ENCODE results near the gene RFPL1.
A peak's percentile ranks its signal among the peaks of the same experiment; 100 is the strongest.
"Not testable (repeated sequence)": the region's sequence is repeated elsewhere in the genome, so short reads cannot be mapped to it uniquely, and the experiment has no call there.

Gene RFPL1

DNA sequence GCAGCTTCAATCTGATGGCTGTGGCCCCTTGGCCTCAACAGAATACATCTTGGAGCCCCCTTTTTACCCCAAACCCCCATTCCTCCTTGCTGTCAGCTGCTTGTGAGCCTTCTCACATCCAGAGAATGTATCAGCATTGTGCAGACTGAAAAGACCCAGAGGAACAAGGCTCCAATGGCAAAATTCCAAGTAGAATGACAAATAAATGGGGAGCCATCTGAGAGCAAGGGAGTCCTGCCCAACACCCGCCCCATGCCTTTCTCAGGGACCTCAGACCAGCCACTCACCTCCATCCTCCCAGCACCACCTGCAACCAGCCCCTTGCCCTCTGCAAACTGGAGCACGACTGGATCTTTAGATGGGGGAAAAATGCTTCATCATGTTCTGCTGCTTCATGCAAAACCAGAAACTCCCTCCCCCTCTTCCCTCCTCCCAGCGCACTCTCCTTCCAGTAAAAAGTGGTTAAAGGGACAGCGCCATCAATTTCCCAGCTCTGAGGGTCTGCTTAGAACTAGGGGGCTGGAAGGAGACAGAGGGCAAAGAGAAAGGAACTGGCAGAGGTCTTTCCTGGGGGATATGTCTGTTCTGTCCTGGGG is 39.4 kb downstream of the RFPL1 start:
- no peak for DNase-seq (ENCODE audit: extremely low read depth in 1 of 2, low read depth in 1 of 2)

DNA sequence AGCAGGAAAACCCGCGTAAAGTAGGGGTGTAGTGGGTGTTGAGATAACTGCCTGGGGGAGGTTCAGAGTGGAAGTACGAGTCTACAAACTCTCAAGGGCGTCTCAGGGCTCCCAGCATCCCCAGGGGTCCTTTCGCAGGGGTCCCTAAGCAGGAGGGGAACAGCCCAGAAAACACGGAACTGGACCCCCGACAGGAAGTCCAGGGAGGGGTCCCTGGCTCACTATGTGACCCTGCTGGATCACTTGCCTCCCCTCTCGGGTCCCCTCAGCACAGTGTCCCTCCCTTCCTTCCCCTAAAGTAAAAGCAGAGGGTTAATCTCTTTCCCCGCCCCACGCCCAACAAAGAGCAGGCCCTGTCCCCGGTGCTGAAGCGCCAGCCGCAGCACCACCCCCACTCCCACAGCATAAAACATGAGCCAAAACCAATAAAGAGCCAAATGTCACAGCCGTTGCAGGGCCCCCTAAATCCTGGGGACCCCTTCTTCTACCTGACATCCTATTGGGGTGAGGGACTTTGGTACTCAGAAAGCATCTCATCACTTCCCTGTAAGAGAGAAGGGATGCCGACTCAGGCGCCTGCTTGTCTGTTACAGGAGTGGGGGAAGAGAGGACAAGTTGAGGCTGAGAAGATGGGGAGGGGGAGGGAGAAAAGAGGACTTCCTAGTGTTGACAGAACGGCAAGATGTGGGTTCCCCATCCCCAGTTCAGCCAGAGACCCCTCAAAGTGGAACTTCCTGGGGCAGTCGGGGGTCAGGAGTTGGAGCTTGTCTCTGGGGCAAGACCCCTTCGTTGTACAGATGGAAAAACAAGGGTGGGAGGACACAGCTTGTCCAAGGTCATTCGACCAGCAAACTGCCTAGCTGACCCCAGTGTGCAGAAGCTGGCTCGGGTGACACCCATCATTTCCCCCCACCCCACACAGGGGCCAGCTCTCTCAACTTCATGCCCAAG is 40.2 kb downstream of the RFPL1 start:
- DNase-seq (ENCODE audit: extremely low read depth in 1 of 2, low read depth in 1 of 2), result no peak

DNA sequence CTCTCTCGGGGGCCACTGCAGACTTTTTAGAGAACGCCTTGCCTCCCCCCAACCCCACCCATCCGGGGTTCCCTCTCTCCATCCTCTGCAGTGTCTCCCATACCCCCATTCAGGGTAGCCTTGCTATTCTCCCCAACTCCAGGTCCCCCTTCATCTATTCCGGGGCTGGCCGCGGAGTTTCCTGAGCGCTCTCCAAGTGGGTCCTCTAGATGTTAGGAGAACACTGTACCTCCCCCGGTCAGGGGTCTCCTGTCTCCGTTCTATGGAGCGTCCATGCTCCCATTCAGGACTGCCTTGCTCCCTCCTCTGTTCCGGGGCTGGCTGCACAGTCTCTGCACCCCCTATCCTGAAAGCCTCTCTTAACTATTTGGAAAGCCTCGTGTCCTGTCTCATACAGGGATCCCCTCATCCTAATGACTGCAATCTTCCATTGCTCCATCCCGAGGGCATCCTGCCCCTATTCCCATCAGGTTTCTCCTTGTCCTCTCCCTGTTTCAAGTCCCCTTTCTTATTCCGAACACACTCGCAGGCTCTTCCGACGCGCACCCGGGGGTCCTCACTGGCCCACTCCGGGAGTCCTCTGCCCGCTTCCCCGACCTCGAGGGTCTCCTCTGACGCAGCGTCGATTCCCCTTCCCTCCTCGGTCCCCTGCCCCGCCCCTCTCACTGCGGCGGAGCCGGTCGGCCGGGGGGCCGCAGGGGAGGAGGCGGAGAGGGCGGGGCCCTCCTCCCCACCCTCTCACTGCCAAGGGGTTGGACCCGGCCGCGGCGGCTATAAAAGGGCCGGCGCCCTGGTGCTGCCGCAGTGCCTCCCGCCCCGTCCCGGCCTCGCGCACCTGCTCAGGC is 41.3 kb downstream of the RFPL1 start, which contains the start of gene NEFH:
TSS of gene NEFH (plus strand) at position 802 of the 845 bp plus-strand sequence. CDS start 45 bp downstream, outside the sequence.
- no peak for DNase-seq (ENCODE audit: extremely low read depth in 1 of 2, low read depth in 1 of 2)

DNA sequence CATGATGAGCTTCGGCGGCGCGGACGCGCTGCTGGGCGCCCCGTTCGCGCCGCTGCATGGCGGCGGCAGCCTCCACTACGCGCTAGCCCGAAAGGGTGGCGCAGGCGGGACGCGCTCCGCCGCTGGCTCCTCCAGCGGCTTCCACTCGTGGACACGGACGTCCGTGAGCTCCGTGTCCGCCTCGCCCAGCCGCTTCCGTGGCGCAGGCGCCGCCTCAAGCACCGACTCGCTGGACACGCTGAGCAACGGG is 41.8 kb downstream of the RFPL1 start:
- no peak for DNase-seq (ENCODE audit: extremely low read depth in 1 of 2, low read depth in 1 of 2)

DNA sequence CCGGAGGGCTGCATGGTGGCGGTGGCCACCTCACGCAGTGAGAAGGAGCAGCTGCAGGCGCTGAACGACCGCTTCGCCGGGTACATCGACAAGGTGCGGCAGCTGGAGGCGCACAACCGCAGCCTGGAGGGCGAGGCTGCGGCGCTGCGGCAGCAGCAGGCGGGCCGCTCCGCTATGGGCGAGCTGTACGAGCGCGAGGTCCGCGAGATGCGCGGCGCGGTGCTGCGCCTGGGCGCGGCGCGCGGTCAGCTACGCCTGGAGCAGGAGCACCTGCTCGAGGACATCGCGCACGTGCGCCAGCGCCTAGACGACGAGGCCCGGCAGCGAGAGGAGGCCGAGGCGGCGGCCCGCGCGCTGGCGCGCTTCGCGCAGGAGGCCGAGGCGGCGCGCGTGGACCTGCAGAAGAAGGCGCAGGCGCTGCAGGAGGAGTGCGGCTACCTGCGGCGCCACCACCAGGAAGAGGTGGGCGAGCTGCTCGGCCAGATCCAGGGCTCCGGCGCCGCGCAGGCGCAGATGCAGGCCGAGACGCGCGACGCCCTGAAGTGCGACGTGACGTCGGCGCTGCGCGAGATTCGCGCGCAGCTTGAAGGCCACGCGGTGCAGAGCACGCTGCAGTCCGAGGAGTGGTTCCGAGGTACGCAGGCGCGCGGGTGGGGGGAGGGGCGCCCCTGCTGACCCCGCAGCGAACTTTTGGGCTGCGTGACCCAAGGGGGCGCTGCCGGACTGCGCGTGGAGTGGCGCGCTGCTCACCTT is 42.3 kb downstream of the RFPL1 start:
- peak; percentile 5 to 37 for DNase-seq (ENCODE audit: extremely low read depth in 1 of 2, low read depth in 1 of 2)

DNA sequence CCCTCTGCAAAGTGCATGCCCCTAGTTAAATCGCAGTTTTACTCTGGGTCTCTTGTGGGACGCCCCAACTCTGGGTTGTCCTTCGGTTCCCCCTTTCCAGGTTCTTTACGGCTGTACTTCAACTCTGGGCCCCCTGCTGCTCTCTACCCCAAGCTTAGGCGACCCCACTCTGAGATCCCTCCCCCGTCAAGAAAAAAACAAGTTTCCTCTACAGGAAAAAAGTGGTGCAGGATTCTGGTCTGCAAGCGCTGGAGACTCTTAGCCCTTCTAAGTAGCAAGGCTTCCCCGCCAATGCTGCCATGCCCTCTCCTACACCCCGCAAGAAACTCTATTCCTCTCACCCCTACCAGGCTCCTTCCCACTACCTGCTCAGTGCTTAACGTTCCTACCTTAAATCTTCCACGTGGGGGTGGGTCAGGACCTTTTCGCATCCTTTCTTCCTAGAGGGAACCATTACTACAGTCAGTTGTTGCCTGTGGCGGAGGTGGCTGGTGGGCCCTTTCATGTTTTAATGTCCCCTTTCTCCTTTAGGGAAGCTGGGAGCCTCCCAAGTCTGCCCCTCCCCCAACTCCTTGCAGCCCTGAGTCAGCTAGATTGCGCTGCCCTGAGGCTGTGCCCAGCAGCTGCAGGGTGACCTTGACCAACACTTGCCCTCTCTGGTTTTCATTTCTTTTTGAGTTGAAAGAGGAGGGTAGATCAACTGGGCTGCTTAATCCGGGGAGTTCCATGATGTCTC is 43.0 kb downstream of the RFPL1 start:
- no peak for DNase-seq (ENCODE audit: extremely low read depth in 1 of 2, low read depth in 1 of 2)

DNA sequence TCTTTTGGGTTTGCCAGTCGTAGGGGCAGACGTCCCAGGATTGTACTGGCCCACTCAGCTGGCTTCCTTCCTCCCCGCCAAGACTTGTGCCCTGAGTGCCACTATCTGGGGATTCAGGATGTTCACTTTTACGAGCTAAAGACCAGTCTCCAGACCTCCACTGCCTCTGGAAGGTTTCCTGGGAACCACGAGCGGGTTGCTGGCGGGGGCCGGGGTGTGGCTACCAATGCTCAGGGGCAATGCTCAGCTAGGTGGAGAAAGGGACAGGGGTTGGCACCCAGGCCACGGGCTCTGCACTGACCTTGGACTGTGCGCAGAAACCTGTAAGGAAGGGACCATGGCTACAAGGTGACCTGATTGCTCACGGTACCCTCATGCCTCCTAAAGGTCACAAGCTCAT is 43.9 kb downstream of the RFPL1 start:
- no peak for DNase-seq (ENCODE audit: extremely low read depth in 1 of 2, low read depth in 1 of 2)

DNA sequence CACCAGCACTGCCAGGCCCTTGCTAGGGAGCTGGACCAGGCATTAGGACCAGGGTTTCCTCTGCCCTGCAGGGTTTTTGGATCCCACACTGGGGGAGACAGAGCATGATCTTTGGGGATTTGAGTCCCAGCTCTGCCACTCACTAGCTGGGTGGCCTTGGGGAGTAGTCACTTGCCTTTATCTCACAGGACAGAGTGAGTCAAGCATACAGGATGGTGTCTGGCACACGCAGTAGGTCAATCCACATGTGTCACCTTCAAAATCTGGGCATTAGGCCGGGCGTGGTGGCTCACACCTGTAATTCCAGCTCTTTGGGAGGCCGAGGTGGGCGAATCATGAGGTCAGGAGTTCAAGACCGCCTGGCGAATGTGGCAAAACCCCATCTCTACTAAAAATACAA is 44.3 kb downstream of the RFPL1 start:
- no peak for DNase-seq (ENCODE audit: extremely low read depth in 1 of 2, low read depth in 1 of 2)

DNA sequence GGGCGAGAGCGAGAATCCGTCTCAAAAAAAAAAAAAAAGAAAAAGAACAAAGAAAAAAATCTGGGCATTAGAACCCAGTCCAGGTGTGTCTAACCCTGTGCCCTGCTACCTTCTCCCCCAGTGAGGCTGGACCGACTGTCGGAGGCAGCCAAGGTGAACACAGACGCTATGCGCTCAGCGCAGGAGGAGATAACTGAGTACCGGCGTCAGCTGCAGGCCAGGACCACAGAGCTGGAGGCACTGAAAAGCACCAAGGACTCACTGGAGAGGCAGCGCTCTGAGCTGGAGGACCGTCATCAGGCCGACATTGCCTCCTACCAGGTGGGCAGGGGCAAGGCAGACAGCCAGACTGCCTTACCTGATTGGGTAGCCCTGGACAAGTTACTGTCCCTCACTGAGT is 44.9 kb downstream of the RFPL1 start:
- no peak for DNase-seq (ENCODE audit: extremely low read depth in 1 of 2, low read depth in 1 of 2)

DNA sequence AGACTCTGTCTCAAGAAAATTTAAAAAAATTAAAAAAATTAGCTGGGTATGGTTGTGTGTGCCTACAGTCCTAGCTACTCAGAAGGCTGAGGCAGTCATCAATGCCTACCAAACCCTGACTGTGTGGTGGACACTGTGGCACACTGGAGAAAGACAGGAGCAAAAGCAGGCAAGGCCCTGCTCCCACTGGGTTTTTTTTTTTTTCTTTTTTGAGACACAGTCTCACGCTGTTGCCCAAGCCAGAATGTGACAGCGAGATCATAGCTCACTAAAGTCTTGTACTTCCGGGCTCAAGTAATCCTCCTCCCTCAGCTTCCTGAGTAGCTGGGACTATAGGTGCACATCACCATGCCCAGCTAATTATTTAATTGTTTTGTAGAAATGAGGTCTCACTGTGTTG is 46.3 kb downstream of the RFPL1 start:
- DNase-seq (ENCODE audit: extremely low read depth in 1 of 2, low read depth in 1 of 2), result no peak

DNA sequence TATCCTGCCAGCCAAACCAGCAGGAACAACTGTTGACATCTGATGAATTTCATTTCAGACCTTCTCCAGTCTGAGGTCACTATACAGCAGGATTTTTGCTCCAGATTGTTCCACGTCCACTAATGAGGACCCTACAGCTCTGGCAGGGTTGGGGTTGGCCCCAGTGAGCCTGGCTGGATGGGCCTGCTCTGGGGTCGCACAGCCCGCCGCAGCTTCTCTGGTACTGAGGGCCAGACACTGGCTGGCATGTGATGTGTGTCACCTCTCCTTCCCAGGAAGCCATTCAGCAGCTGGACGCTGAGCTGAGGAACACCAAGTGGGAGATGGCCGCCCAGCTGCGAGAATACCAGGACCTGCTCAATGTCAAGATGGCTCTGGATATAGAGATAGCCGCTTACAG is 47.1 kb downstream of the RFPL1 start:
- DNase-seq (ENCODE audit: extremely low read depth in 1 of 2, low read depth in 1 of 2), result no peak

DNA sequence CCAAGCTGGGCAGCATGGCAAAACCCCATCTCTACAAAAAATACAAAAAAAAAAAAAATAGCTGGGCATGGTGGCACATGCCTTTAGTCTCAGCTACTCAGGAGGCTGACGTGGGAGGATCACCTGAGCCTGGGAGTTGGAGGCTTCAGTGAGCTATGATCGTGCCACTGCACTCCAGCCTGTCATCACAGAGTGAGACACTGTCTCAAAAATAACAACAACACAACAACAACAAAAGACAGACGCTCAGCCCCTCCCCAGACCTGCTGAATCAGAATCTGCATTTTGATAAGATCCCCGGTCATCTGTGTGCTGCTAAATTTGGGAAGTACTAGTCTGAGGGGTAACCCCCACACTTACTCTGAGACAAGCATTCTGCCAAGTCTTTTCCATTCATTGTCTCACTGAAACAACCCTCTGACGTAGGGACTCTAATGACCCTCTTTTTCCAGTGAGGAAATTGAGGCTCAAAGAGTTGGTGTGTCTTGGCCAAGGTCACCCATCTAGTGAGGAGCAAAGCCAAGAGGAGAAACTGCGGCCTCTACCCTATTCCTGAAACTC is 49.1 kb downstream of the RFPL1 start:
- no peak for DNase-seq (ENCODE audit: extremely low read depth in 1 of 2, low read depth in 1 of 2)

DNA sequence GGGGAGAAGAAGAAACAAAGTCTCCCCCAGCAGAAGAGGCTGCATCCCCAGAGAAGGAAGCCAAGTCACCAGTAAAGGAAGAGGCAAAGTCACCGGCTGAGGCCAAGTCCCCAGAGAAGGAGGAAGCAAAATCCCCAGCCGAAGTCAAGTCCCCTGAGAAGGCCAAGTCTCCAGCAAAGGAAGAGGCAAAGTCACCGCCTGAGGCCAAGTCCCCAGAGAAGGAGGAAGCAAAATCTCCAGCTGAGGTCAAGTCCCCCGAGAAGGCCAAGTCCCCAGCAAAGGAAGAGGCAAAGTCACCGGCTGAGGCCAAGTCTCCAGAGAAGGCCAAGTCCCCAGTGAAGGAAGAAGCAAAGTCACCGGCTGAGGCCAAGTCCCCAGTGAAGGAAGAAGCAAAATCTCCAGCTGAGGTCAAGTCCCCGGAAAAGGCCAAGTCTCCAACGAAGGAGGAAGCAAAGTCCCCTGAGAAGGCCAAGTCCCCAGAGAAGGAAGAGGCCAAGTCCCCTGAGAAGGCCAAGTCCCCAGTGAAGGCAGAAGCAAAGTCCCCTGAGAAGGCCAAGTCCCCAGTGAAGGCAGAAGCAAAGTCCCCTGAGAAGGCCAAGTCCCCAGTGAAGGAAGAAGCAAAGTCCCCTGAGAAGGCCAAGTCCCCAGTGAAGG is 50.9 kb downstream of the RFPL1 start:
- not testable (repeated sequence) for DNase-seq (ENCODE audit: extremely low read depth in 1 of 2, low read depth in 1 of 2)

DNA sequence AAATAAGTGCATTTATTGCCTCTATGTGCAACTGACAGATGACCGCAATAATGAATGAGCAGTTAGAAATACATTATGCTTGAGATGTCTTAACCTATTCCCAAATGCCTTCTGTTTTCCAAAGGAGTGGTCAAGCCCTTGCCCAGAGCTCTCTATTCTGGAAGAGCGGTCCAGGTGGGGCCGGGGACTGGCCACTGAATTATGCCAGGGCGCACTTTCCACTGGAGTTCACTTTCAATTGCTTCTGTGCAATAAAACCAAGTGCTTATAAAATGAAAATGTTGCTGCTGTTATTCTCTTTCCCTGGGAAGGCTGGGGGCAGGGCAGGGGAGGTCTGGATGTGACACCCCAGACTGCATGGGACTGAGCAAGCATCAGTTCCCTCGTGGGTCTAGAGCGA is 52.6 kb downstream of the RFPL1 start:
- DNase-seq (ENCODE audit: extremely low read depth in 1 of 2, low read depth in 1 of 2), result no peak

Data from stimulated activated CD8-positive, alpha-beta memory T cell treated with anti-CD3 and anti-CD28 coated beads, Interleukin-7, amount 100 ng/mL, for 48 hours (primary cell).